Activated naive CD8-positive, alpha-beta T cell treated with anti-CD3 and anti-CD28 coated beads, Interleukin-2, amount 10 ng/mL, durations not matched to agents 7 days and 5 days (primary cell): ENCODE results near the gene MAP3K9. TPM values are rescaled to one million over a fixed set of nuclear protein-coding genes. Genes with fewer than 3 reads are reported as not detected.

ENCODE experiments used
- ATAC-seq: fragments of 150-1000 bp; cut with Tn5 transposase; one replicate; pipeline ENCODE4 v1.10.0; 2021; ENCODE audit warnings: low read depth, moderate library complexity
- POLR2A ChIA-PET: fragments of 350-600 bp; sonication (Branson Sonifier 250); formaldehyde crosslinking; loops from one replicate; lab custom pipeline; 2021; ENCODE audit warnings: antibody characterized with exemption; lab: Charles Lee
- DNase-seq: peaks from one replicate; pipeline ENCODE4 v3.0.0; 2021
- H3K27ac Mint-ChIP-seq: one replicate; pipeline ENCODE4 v1.8.0; 2022; ENCODE audit warnings: mild to moderate bottlenecking, mixed read lengths
- H3K27me3 Mint-ChIP-seq: one replicate; pipeline ENCODE4 v1.8.0; 2022; ENCODE audit warnings: mild to moderate bottlenecking, moderate library complexity, mixed read lengths
- H3K36me3 Mint-ChIP-seq: one replicate; pipeline ENCODE4 v1.8.0; 2021; ENCODE audit warnings: mild to moderate bottlenecking, mixed read lengths
- H3K4me1 Mint-ChIP-seq: one replicate; pipeline ENCODE4 v1.8.0; 2021; ENCODE audit warnings: mixed read lengths
- H3K4me3 Mint-ChIP-seq: one replicate; pipeline ENCODE4 v1.8.0; 2022; ENCODE audit warnings: mild to moderate bottlenecking, moderate library complexity, mixed read lengths
- H3K9me3 Mint-ChIP-seq: one replicate; pipeline ENCODE4 v1.8.0; 2021; ENCODE audit warnings: mixed read lengths
- total RNA-seq, 2 experiments: library from RNA; stranded (reverse); gene quantifications; one replicate each; pipeline ENCODE4 v1.2.3, GENCODE V29; 2021

The MAP3K9 gene
- total RNA-seq, 2 experiments from 2014 or later: 8.2 to 8.9 TPM

- POLR2A ChIA-PET: no interaction called here
- Mint-ChIP-seq H3K27ac (no peak overlapping the region), H3K36me3 (peaks cover 5% of the 10 kb centered on the region), H3K9me3 (no peaks in the 10 kb centered on the region), H3K4me1 (no peaks in the 10 kb centered on the region), H3K27me3 (no peaks in the 10 kb centered on the region), H3K4me3 (no peak overlapping the region)
- ATAC-seq (no peak), DNase-seq (no peak)
These were observed 17.3 kb downstream of the MAP3K9 start for GRCh38 chr14:70791971-70792370.

- POLR2A ChIA-PET: interaction anchor here (0.6 kb wide), 1 partner anchor 52 kb away, joined by 3 read pairs; no protein-coding TSS in a partner anchor
- Mint-ChIP-seq H3K4me1 (peaks cover 1% of the 10 kb centered on the region), H3K36me3 (peaks cover 8% of the 10 kb centered on the region), H3K27ac (no peak overlapping the region), H3K4me3 (no peak overlapping the region), H3K9me3 (no peaks in the 10 kb centered on the region), H3K27me3 (no peaks in the 10 kb centered on the region)
- DNase-seq (no peak), ATAC-seq (no peak)
These were observed 19.4 kb downstream of the MAP3K9 start for GRCh38 chr14:70789961-70790360.

DNA sequence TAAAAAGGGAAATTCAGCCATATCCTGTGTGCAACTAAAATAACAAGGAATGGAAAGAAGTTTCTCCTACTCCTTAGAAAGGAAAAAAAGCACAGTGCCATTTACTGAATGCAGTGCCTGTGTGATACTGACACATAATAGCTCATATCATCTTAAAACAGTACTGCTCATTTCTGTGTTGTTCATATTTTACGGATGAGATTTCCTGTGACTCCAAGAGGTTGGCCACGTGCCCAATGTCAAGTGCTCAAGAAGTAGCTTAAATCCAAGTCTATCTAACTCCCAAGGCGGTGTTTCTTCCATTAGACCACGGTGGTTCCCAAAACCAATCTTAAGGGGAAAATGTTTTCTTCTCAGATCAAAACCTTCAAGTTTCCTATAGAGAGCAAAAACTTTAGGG is 20.0 kb downstream of the MAP3K9 start:
- H3K4me3 Mint-ChIP-seq: no peak overlapping the region
- no peak for ATAC-seq
- no peak for DNase-seq
- H3K9me3 Mint-ChIP-seq: no peaks in the 10 kb centered on the region
- peaks cover 1% of the 10 kb centered on the region for H3K4me1 Mint-ChIP-seq
- H3K36me3 Mint-ChIP-seq: peaks cover 8% of the 10 kb centered on the region
- H3K27ac Mint-ChIP-seq: no peak overlapping the region
- H3K27me3 Mint-ChIP-seq: no peaks in the 10 kb centered on the region
- POLR2A ChIA-PET: interaction anchor here (0.6 kb wide), 1 partner anchor 53 kb away, joined by 3 read pairs; no protein-coding TSS in a partner anchor

- Mint-ChIP-seq H3K36me3 (peaks cover 7% of the 10 kb centered on the region), H3K4me3 (no peak overlapping the region), H3K27me3 (no peaks in the 10 kb centered on the region), H3K4me1 (peaks cover 1% of the 10 kb centered on the region), H3K27ac (no peak overlapping the region), H3K9me3 (no peaks in the 10 kb centered on the region)
- no peak for DNase-seq
- ATAC-seq: no peak
- POLR2A ChIA-PET: no interaction called here
These were observed 20.4 kb downstream of the MAP3K9 start for GRCh38 chr14:70788898-70789297.

DNA sequence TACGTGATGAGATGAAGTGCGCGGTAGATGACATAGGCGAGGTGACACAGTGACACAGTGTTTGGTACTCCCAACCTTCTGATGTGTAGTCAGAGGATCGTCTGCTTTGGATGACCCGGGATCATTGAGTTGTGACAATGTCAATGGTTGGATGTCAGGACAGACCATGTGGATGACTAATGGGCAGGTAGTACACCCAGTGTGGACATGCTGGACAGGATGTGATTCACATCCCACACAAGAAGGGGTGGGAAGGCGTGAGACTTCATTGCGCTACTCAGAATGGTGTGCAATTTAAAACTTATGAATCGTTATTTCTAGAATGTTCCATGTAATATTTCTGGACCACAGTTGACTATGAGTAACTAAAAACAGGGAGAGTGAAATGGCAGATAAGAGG is 23.8 kb downstream of the MAP3K9 start:
- ATAC-seq (no peak), DNase-seq (no peak)
- POLR2A ChIA-PET: no interaction called here
- peaks cover 13% of the 10 kb centered on the region for H3K4me1 Mint-ChIP-seq
- no peaks in the 10 kb centered on the region for H3K9me3 Mint-ChIP-seq
- no peaks in the 10 kb centered on the region for H3K27me3 Mint-ChIP-seq
- no peak overlapping the region for H3K4me3 Mint-ChIP-seq
- peaks cover 5% of the 10 kb centered on the region for H3K36me3 Mint-ChIP-seq
- no peak overlapping the region for H3K27ac Mint-ChIP-seq

- Mint-ChIP-seq H3K27me3 (no peaks in the 10 kb centered on the region), H3K4me1 (peaks cover 13% of the 10 kb centered on the region), H3K9me3 (no peaks in the 10 kb centered on the region), H3K27ac (no peak overlapping the region), H3K4me3 (no peak overlapping the region), H3K36me3 (peaks cover 5% of the 10 kb centered on the region)
- ATAC-seq (no peak), DNase-seq (no peak)
- POLR2A ChIA-PET: no interaction called here
These were observed 24.4 kb downstream of the MAP3K9 start for GRCh38 chr14:70784886-70785285.

DNA sequence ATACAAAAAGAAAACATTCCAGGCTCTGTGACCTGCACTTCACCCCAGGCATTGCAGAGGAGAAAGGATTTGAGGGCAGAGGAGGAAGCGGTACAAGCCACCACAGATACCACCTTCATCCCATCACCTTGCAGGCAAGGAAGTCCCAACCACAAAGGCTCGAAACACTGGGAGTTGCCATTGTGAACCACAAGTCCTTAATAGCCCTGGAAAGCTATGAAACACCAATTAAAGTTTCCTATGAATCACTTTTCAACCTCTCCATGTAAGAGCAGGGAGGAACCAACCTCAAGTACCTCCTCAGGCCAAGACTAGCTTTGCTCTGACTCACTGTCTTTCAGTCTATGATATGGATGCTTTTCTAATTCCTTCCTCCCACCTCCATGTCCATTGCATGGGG is 27.0 kb downstream of the MAP3K9 start:
- H3K27ac Mint-ChIP-seq: no peak overlapping the region
- H3K27me3 Mint-ChIP-seq: no peaks in the 10 kb centered on the region
- DNase-seq: no peak
- peaks cover 5% of the 10 kb centered on the region for H3K36me3 Mint-ChIP-seq
- peaks cover 16% of the 10 kb centered on the region for H3K4me1 Mint-ChIP-seq
- no peaks in the 10 kb centered on the region for H3K9me3 Mint-ChIP-seq
- POLR2A ChIA-PET: no interaction called here
- no peak for ATAC-seq
- no peak overlapping the region for H3K4me3 Mint-ChIP-seq

GRCh38 chr14:70780396-70781075 is 28.8 kb downstream of the MAP3K9 start:
- Mint-ChIP-seq H3K9me3 (no peaks in the 10 kb centered on the region), H3K4me1 (peaks cover 15% of the 10 kb centered on the region), H3K4me3 (no peak overlapping the region), H3K27ac (no peak overlapping the region), H3K27me3 (no peaks in the 10 kb centered on the region), H3K36me3 (peaks cover 3% of the 10 kb centered on the region)
- POLR2A ChIA-PET: no interaction called here
- ATAC-seq (no peak), DNase-seq (no peak)

DNA sequence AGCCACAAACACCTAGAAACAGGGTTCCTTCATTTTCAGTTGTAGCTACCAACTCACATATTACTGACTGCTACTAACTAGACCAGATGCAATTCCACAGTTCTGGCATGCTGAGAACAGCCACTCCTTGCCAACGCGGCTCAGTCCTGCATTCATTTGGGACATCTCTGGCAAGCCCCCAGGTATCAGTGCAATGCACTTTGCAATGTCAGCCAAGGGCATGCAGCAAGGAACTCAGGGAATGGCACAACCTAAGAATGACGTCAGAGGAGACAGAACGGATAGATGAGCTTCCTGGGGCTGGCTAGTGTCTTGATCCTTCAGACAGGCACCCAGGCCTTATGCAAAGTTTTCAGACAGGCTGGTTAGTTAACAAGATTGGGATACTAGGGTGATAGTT is 29.6 kb downstream of the MAP3K9 start:
- POLR2A ChIA-PET: no interaction called here
- DNase-seq (no peak), ATAC-seq (no peak)
- Mint-ChIP-seq H3K4me3 (no peak overlapping the region), H3K27ac (no peak overlapping the region), H3K4me1 (peaks cover 15% of the 10 kb centered on the region), H3K27me3 (no peaks in the 10 kb centered on the region), H3K9me3 (no peaks in the 10 kb centered on the region), H3K36me3 (no peaks in the 10 kb centered on the region)

- H3K9me3 Mint-ChIP-seq: no peaks in the 10 kb centered on the region
- POLR2A ChIA-PET: interaction anchor here (0.6 kb wide), 1 partner anchor 130 kb away, joined by 3 read pairs; no protein-coding TSS in a partner anchor
- H3K36me3 Mint-ChIP-seq: no peaks in the 10 kb centered on the region
- H3K27ac Mint-ChIP-seq: no peak overlapping the region
- H3K4me3 Mint-ChIP-seq: no peak overlapping the region
- ATAC-seq (no peak), DNase-seq (no peak)
- H3K27me3 Mint-ChIP-seq: no peaks in the 10 kb centered on the region
- H3K4me1 Mint-ChIP-seq: peaks cover 4% of the 10 kb centered on the region
These were observed 33.1 kb downstream of the MAP3K9 start for GRCh38 chr14:70776197-70776596.

DNA sequence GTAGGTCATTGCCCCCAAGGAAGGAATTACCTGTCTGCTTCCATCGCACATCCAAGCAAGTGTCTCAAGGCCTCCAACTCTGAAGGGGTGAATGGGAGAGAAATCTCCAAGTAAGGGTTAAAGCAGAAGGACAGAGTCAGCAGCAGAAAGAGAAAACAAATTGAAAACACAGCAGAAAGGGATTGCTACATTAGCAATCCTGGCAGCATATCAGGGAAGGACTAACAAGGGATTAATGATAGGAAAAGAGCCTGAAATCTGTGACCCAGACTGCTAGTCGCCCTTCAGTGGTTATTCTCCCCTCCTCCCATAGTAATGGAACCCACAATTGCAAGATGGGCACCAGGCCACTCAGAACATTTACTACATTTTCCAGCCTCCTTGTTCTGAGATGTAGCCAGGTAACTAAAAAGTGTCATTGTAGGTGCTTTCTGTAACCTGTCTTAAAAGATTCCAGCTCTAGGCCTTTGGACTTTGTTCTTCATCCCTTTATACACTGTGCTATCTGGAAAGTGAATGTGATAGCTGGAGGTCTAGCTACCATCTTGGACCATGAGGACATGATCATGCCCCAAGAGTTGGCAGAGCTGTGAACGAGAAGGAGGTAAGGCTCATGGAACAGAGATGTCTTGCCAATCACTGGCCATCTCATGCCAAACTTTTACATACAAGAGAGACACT is 36.0 kb downstream of the MAP3K9 start:
- Mint-ChIP-seq H3K9me3 (no peaks in the 10 kb centered on the region), H3K36me3 (no peaks in the 10 kb centered on the region), H3K27me3 (no peaks in the 10 kb centered on the region), H3K27ac (no peak overlapping the region), H3K4me1 (no peaks in the 10 kb centered on the region), H3K4me3 (no peak overlapping the region)
- ATAC-seq (no peak), DNase-seq (no peak)
- POLR2A ChIA-PET: no interaction called here

DNA sequence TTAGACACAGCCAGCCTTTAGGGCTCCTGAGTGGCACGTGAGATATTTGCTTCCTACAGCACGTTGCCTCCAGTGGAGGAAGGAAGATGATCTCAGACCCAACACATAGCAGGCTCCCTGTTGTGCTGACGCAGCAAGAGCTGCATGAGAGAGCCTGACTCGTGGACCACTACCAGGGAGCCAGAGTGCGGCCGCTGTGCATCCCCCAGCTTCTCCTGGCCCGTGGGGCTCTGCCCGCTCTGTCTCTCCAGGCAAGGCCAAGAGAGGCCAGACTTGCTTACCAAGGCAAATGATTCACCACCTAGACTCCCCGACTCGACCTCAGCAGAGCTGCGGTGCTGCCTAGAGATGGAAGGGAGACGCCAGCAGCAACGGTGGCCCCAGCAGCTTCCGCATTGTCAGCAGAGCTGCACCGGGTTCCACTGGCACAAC is 37.5 kb downstream of the MAP3K9 start:
- Mint-ChIP-seq H3K27ac (no peak overlapping the region), H3K4me1 (no peaks in the 10 kb centered on the region), H3K4me3 (no peak overlapping the region), H3K36me3 (no peaks in the 10 kb centered on the region), H3K9me3 (no peaks in the 10 kb centered on the region), H3K27me3 (no peaks in the 10 kb centered on the region)
- no peak for ATAC-seq
- DNase-seq: no peak
- POLR2A ChIA-PET: no interaction called here

DNA sequence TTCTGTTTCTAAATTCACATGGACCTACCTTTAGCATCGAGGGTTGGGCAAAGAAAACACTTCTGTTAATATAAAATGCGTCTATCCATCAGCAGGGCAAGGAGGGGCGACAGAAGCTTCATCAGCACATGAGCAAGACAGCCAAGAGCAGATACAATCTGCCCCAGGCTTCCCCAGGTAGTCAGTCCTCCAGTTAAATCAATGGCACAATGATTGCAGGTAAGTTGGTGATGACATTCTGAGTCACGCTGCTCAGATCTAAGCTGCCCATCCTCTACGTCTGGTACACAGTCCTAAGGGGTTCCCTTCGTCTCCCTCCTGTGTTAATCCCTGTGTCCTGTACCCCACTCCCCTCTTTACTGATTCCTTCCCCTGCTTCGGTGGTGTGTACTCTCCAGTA is 38.8 kb downstream of the MAP3K9 start:
- H3K4me1 Mint-ChIP-seq: no peaks in the 10 kb centered on the region
- H3K27ac Mint-ChIP-seq: no peak overlapping the region
- POLR2A ChIA-PET: interaction anchor here (0.5 kb wide), 1 partner anchor 414 kb away, joined by 4 read pairs; no protein-coding TSS in a partner anchor

DNA sequence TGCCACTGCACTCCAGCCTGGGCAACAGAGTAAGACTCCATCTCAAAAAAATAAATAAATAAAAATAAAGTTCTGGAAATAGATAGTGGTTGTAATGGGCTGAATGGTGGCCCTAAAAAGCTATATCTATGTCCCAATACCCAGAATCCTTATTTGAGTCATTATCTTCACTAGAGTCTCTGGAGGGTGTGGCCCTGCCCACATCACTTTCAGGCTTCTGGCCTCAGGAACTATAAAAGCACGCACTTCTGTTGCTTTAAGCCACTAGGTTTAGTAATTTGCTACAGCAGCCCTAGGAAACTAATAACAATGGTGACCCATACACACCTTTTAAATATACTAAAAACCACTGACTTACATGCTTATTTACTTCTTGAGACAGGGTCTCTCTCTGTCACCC is 49.9 kb downstream of the MAP3K9 start:
- POLR2A ChIA-PET: no interaction called here
- H3K4me3 Mint-ChIP-seq: no peak overlapping the region
- ATAC-seq: no peak
- H3K9me3 Mint-ChIP-seq: peaks cover 2% of the 10 kb centered on the region
- no peaks in the 10 kb centered on the region for H3K4me1 Mint-ChIP-seq
- no peaks in the 10 kb centered on the region for H3K27me3 Mint-ChIP-seq
- peaks cover 7% of the 10 kb centered on the region for H3K36me3 Mint-ChIP-seq
- no peak for DNase-seq
- no peak overlapping the region for H3K27ac Mint-ChIP-seq

More for the DNA sequence above, 38.8 kb downstream of the MAP3K9 start:
- no peak for ATAC-seq
- Mint-ChIP-seq H3K36me3 (no peaks in the 10 kb centered on the region), H3K9me3 (no peaks in the 10 kb centered on the region), H3K4me3 (no peak overlapping the region), H3K27me3 (no peaks in the 10 kb centered on the region)
- DNase-seq: no peak
